ENCODE measurements around the gene TANK. TPM values are rescaled to one million over a fixed set of nuclear protein-coding genes. Genes with fewer than 3 reads are reported as not detected.

The TANK gene
- total RNA-seq, 1 experiment from 2014 or later: 24.5 TPM

DNA sequence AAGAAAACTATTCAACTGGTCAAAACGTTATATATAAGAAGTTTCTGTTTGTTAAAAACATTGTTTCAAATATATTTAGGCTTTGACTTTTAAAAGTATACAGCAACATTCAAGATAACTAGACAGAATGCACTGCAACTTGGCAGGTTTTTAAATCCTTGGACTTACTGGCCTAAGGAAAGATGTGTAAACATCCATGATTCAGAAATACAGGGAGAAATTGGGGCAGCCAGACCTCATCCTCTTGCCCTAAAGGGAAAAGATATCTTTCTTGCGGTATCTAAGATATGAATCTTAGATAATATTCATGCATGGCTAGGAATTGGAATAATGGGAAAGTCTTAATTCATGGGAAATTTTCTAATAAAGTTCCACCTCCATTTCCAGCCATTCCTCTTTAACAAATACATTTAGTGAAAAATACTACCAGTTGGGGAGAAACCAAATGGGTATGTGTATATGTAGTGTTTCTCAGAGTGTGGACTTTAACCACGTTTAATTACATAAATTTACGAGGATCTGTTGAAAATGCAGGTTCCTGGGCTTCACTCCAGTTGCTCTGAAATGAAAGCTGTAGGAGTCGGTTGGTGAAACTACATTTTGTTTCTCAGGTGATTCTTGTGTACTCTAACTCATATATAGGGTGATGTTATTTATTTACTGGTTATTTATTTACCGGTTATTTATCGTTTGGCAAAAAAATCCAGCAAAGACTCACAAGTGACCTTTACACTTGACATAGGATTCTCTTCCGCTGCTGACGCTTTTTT lies 587 bp upstream of the TANK start (continued):
- TF ChIP-seq, protein P1, sequence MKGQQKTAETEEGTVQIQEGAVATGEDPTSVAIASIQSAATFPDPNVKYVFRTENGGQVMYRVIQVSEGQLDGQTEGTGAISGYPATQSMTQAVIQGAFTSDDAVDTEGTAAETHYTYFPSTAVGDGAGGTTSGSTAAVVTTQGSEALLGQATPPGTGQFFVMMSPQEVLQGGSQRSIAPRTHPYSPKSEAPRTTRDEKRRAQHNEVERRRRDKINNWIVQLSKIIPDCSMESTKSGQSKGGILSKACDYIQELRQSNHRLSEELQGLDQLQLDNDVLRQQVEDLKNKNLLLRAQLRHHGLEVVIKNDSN (CRISPR knock-in tag; IDR thresholded peaks at IDR 0.05): no peak
- TF ChIP-seq TCF7 (CRISPR knock-in tag; IDR thresholded peaks at IDR 0.05; ENCODE audit: low read depth): no peak

DNA sequence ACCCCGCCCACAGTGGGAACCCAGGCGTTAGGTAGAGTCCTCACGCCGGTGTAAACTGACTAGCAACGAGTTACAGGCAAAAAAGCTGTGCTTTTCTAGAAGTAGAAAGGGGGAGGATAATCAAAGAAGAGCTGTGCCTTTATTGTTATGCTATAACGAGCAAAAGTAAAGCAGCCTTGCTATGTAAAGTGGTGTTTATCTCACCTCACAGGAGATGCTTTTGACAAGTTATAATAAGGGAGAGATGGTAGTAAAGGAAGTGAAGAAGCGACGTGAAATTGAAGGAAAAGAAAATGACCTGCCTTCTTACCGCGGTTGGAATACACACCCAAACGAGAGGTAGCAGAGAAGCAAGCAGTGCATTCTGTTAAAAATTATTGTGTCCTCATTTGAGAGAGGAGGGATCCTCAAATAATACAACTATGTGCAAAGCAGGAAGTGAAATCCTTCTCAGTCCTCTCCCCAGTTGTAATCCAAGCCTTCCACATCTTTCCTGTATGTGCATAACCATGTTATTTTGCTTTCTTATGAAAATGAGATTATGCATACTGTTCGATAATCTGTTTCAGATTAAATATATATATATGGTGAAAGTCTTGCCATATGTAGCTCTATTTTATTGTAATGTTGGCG lies 962 bp downstream of the TANK start:
- TF ChIP-seq, protein P2, sequence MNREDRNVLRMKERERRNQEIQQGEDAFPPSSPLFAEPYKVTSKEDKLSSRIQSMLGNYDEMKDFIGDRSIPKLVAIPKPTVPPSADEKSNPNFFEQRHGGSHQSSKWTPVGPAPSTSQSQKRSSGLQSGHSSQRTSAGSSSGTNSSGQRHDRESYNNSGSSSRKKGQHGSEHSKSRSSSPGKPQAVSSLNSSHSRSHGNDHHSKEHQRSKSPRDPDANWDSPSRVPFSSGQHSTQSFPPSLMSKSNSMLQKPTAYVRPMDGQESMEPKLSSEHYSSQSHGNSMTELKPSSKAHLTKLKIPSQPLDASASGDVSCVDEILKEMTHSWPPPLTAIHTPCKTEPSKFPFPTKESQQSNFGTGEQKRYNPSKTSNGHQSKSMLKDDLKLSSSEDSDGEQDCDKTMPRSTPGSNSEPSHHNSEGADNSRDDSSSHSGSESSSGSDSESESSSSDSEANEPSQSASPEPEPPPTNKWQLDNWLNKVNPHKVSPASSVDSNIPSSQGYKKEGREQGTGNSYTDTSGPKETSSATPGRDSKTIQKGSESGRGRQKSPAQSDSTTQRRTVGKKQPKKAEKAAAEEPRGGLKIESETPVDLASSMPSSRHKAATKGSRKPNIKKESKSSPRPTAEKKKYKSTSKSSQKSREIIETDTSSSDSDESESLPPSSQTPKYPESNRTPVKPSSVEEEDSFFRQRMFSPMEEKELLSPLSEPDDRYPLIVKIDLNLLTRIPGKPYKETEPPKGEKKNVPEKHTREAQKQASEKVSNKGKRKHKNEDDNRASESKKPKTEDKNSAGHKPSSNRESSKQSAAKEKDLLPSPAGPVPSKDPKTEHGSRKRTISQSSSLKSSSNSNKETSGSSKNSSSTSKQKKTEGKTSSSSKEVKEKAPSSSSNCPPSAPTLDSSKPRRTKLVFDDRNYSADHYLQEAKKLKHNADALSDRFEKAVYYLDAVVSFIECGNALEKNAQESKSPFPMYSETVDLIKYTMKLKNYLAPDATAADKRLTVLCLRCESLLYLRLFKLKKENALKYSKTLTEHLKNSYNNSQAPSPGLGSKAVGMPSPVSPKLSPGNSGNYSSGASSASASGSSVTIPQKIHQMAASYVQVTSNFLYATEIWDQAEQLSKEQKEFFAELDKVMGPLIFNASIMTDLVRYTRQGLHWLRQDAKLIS (CRISPR knock-in tag; IDR thresholded peaks at IDR 0.05; ENCODE audit: borderline replicate concordance): no peak
- no peak for TF ChIP-seq ZNF138 (CRISPR knock-in tag; conservative IDR thresholded peaks at IDR 0.05)
- TF ChIP-seq GTF2I (CRISPR knock-in tag; conservative IDR thresholded peaks at IDR 0.05): no peak
- TF ChIP-seq NR3C1 (CRISPR knock-in tag; conservative IDR thresholded peaks at IDR 0.05; ENCODE audit: low read depth): no peak
- TF ChIP-seq, protein P3, sequence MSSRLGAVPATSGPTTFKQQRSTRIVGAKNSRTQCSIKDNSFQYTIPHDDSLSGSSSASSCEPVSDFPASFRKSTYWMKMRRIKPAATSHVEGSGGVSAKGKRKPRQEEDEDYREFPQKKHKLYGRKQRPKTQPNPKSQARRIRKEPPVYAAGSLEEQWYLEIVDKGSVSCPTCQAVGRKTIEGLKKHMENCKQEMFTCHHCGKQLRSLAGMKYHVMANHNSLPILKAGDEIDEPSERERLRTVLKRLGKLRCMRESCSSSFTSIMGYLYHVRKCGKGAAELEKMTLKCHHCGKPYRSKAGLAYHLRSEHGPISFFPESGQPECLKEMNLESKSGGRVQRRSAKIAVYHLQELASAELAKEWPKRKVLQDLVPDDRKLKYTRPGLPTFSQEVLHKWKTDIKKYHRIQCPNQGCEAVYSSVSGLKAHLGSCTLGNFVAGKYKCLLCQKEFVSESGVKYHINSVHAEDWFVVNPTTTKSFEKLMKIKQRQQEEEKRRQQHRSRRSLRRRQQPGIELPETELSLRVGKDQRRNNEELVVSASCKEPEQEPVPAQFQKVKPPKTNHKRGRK (CRISPR knock-in tag; IDR thresholded peaks at IDR 0.05; ENCODE audit: borderline replicate concordance): no peak
- TF ChIP-seq, protein P4, sequence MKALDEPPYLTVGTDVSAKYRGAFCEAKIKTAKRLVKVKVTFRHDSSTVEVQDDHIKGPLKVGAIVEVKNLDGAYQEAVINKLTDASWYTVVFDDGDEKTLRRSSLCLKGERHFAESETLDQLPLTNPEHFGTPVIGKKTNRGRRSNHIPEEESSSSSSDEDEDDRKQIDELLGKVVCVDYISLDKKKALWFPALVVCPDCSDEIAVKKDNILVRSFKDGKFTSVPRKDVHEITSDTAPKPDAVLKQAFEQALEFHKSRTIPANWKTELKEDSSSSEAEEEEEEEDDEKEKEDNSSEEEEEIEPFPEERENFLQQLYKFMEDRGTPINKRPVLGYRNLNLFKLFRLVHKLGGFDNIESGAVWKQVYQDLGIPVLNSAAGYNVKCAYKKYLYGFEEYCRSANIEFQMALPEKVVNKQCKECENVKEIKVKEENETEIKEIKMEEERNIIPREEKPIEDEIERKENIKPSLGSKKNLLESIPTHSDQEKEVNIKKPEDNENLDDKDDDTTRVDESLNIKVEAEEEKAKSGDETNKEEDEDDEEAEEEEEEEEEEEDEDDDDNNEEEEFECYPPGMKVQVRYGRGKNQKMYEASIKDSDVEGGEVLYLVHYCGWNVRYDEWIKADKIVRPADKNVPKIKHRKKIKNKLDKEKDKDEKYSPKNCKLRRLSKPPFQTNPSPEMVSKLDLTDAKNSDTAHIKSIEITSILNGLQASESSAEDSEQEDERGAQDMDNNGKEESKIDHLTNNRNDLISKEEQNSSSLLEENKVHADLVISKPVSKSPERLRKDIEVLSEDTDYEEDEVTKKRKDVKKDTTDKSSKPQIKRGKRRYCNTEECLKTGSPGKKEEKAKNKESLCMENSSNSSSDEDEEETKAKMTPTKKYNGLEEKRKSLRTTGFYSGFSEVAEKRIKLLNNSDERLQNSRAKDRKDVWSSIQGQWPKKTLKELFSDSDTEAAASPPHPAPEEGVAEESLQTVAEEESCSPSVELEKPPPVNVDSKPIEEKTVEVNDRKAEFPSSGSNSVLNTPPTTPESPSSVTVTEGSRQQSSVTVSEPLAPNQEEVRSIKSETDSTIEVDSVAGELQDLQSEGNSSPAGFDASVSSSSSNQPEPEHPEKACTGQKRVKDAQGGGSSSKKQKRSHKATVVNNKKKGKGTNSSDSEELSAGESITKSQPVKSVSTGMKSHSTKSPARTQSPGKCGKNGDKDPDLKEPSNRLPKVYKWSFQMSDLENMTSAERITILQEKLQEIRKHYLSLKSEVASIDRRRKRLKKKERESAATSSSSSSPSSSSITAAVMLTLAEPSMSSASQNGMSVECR (CRISPR knock-in tag; IDR thresholded peaks at IDR 0.05; ENCODE audit: borderline replicate concordance): no peak
- no peak for TF ChIP-seq SP1 (CRISPR knock-in tag; conservative IDR thresholded peaks at IDR 0.05)
- TF ChIP-seq NFE2L1 (CRISPR knock-in tag; IDR thresholded peaks at IDR 0.05): no peak
- TF ChIP-seq, protein P5, sequence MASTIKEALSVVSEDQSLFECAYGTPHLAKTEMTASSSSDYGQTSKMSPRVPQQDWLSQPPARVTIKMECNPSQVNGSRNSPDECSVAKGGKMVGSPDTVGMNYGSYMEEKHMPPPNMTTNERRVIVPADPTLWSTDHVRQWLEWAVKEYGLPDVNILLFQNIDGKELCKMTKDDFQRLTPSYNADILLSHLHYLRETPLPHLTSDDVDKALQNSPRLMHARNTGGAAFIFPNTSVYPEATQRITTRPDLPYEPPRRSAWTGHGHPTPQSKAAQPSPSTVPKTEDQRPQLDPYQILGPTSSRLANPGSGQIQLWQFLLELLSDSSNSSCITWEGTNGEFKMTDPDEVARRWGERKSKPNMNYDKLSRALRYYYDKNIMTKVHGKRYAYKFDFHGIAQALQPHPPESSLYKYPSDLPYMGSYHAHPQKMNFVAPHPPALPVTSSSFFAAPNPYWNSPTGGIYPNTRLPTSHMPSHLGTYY (CRISPR knock-in tag; IDR thresholded peaks at IDR 0.05): no peak
- TF ChIP-seq, protein P6, sequence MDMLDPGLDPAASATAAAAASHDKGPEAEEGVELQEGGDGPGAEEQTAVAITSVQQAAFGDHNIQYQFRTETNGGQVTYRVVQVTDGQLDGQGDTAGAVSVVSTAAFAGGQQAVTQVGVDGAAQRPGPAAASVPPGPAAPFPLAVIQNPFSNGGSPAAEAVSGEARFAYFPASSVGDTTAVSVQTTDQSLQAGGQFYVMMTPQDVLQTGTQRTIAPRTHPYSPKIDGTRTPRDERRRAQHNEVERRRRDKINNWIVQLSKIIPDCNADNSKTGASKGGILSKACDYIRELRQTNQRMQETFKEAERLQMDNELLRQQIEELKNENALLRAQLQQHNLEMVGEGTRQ (CRISPR knock-in tag; IDR thresholded peaks at IDR 0.05): no peak
- TF ChIP-seq, protein P7, sequence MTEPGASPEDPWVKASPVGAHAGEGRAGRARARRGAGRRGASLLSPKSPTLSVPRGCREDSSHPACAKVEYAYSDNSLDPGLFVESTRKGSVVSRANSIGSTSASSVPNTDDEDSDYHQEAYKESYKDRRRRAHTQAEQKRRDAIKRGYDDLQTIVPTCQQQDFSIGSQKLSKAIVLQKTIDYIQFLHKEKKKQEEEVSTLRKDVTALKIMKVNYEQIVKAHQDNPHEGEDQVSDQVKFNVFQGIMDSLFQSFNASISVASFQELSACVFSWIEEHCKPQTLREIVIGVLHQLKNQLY (CRISPR knock-in tag; IDR thresholded peaks at IDR 0.05): no peak
- TF ChIP-seq, protein P8, sequence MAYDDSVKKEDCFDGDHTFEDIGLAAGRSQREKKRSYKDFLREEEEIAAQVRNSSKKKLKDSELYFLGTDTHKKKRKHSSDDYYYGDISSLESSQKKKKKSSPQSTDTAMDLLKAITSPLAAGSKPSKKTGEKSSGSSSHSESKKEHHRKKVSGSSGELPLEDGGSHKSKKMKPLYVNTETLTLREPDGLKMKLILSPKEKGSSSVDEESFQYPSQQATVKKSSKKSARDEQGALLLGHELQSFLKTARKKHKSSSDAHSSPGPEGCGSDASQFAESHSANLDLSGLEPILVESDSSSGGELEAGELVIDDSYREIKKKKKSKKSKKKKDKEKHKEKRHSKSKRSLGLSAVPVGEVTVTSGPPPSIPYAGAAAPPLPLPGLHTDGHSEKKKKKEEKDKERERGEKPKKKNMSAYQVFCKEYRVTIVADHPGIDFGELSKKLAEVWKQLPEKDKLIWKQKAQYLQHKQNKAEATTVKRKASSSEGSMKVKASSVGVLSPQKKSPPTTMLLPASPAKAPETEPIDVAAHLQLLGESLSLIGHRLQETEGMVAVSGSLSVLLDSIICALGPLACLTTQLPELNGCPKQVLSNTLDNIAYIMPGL (CRISPR knock-in tag; IDR thresholded peaks at IDR 0.05): no peak
- no peak for TF ChIP-seq TCF7 (CRISPR knock-in tag; IDR thresholded peaks at IDR 0.05; ENCODE audit: low read depth)
- TF ChIP-seq ESRRA (CRISPR knock-in tag; IDR thresholded peaks at IDR 0.05; ENCODE audit: borderline replicate concordance): no peak
- Mint-ChIP-seq H3K36me3 (peaks cover 8% of the 10 kb centered on the region), H3K4me3 (peak overlapping the region; percentile 97), H3K27ac (peak overlapping the region; percentile 99; the same call in 1 of the 2 replicates), H3K9me3 (peaks cover 7% of the 10 kb centered on the region), H3K4me1 (peaks cover 18% of the 10 kb centered on the region), H3K27me3 (ENCODE audit: low read depth) (no peaks in the 10 kb centered on the region)
- ChIA-PET CTCF (no interaction called here), POLR2A (no interaction called here)
- no peak for DNase-seq (ENCODE audit: low spot score)
- peak; percentile 29; the same call in 1 of the 2 replicates for ATAC-seq

Data from WTC11 (cell line).